Ovary (tissue), 9 donors: Measurements from ENCODE around the gene EMX2. TPM values are rescaled to one million over a fixed set of nuclear protein-coding genes. Genes with fewer than 3 reads are reported as not detected.

Experiments
- DNase-seq, 5 donors: peaks; one replicate each; pipeline ENCODE4 v3.0.0-alpha.2; 2019 to 2020
- H3K27ac ChIP-seq, 2 donors: fragments of 200-600 bp; one replicate each; pipeline versions ENCODE4 v1.5.1 to v1.8.0; 2019 to 2022
- H3K27me3 ChIP-seq: fragments of 200-600 bp; one replicate; pipeline ENCODE4 v1.8.0; 2022
- H3K36me3 ChIP-seq: fragments of 200-600 bp; sonication (generic); one replicate; pipeline ENCODE4 v1.5.1; 2019
- H3K4me1 ChIP-seq: one replicate; pipeline ENCODE4 v1.8.1; 2013; ENCODE audit warnings: mild to moderate bottlenecking, moderate library complexity; ENCODE audit not compliant: insufficient read depth
- H3K4me3 ChIP-seq: fragments of 200-600 bp; sonication (generic); one replicate; pipeline ENCODE4 v1.5.1; 2017
- H3K9me3 ChIP-seq, 2 donors: fragments of 200-600 bp in 1 of 2; sonication (generic) in 1 of 2; one replicate each; pipeline versions ENCODE4 v1.5.1 to v1.8.1; 2013 to 2019; ENCODE audit warnings: mild to moderate bottlenecking in 1 of 2, moderate library complexity in 1 of 2
- CTCF ChIP-seq, 3 donors: fragments of 450-650 bp in 2 of 3; fragments of 200-600 bp in 1 of 3; IDR thresholded peaks; one replicate each; pipeline versions ENCODE4 v1.5.1 to v1.8.0; 2016 to 2022; ENCODE audit warnings: antibody characterized with exemption in 3 of 3, mild to moderate bottlenecking in 1 of 3
- EP300 ChIP-seq: sonication (generic); formaldehyde crosslinking; IDR thresholded peaks from one replicate; pipeline ENCODE4 v1.6.1; 2017; ENCODE audit warnings: antibody characterized with exemption
- POLR2A ChIP-seq: fragments of 450-650 bp; IDR thresholded peaks from one replicate; pipeline ENCODE4 v1.6.1; 2017; ENCODE audit warnings: antibody characterized with exemption, mild to moderate bottlenecking, moderate library complexity
- WGBS, 3 donors: extraction: QIAGEN DNeasy Blood & Tissue Kit in 1 of 3; methylation state at CpG; one replicate each; pipeline versions ENCODE4 v1.1.5 to v1.1.7; 2013 to 2017; 5-methylcytosine and 5-hydroxymethylcytosine counted together
- intact Hi-C, 4 donors: fragments of 100-400 bp; cut with DNase I; formaldehyde crosslinking; loops; one replicate each; pipeline versions ENCODE4 v1.11.0 to v1.15.1; 2022 to 2023
- polyA plus RNA-seq, 2 donors: library from polyadenylated mRNA; stranded (reverse); fragments of 200-250 nt in 1 of 2; fragments of 350-450 nt in 1 of 2; fragmentation: Illumina TruSeq in 1 of 2; extraction: RNeasy Lipid Tissue Mini Kit (QIAGEN cat#74804) in 1 of 2; gene quantifications; one replicate each; pipeline ENCODE4 v1.2.3, GENCODE V29; 2013 to 2014
- total RNA-seq, 7 donors: library from RNA; depleted of rRNA in 2 of 7; stranded (reverse); fragments of >200 nt in 2 of 7; fragmentation: NEBNext Ultra II Directional in 3 of 7; extraction: Animal tissue kit (Norgen Biotek cat#: 25700) in 3 of 7; gene quantifications; one replicate each; pipeline versions ENCODE4 v1.1.0 to v1.2.4, GENCODE V29; 2016 to 2023
- donor health status: DM: no; HTN: no; CAD: no; lungs with moderate emphysema.
- donor health status: DM: no; HTN: no; CAD: no.
- donor health status: Bipolar disorder and iron deficiency.
- donor health status: DM: yes; HTN: yes; CAD: no.
- donor health status: DM: no; HTN: no; CAD: no.
- donor health status: DM: yes; HTN: yes; CAD: no.

Gene EMX2
- total and polyA plus RNA-seq, 9 donors: 7.3 to 62.1 (median 14.4) TPM

GRCh38 chr10:117536866-117537435 is 5.6 kb upstream of the EMX2 start:
- DNase-seq: peak in 2 of 5 donors; percentile 45 to 49
- no peaks in the 10 kb centered on the region for H3K27me3 ChIP-seq
- TF ChIP-seq CTCF (IDR thresholded peaks at IDR 0.05) (no peak), POLR2A (no peak), EP300 (no peak)
- H3K9me3 ChIP-seq: no peaks in the 10 kb centered on the region
- no peaks in the 10 kb centered on the region for H3K36me3 ChIP-seq
- peak overlapping the region; percentile 37 for H3K4me3 ChIP-seq
- 67 to 72% (median 68%) methylated on average over 40 of the region's 40 CpGs for WGBS, 3 donors
- intact Hi-C loops: loop anchor here in 3 of 4 donors (5.0 to 10.0 kb wide), 6 partner anchors 92 to 808 kb away; partner anchors contain the start of genes FAM204A (in 1 of the 3), PDZD8 (in 1 of the 3) and RAB11FIP2 (in 1 of the 3)
- peaks cover 6% of the 10 kb centered on the region for H3K4me1 ChIP-seq
- H3K27ac ChIP-seq: no peak overlapping the region

GRCh38 chr10:117537436-117537903 is 5.1 kb upstream of the EMX2 start:
- 5 to 7% (median 6%) methylated on average over 39 of the region's 39 CpGs for WGBS, 3 donors
- peak in 4 of 5 donors; percentile 59 to 80 (median 76) for DNase-seq
- Histone ChIP-seq H3K27me3 (no peaks in the 10 kb centered on the region), H3K4me3 (peak overlapping the region; percentile 37), H3K27ac (peak overlapping the region in 1 of 2 donors; percentile 49), H3K36me3 (no peaks in the 10 kb centered on the region), H3K4me1 (peaks cover 6% of the 10 kb centered on the region), H3K9me3 (no peaks in the 10 kb centered on the region)
- TF ChIP-seq CTCF (IDR thresholded peaks at IDR 0.05) (peak; percentile 45 to 84 (median 79)), EP300 (no peak)
- intact Hi-C loops: loop anchor here in 3 of 4 donors (5.0 to 10.0 kb wide), 6 partner anchors 93 to 807 kb away; partner anchors contain the start of genes FAM204A (in 1 of the 3), PDZD8 (in 1 of the 3) and RAB11FIP2 (in 1 of the 3)

GRCh38 chr10:117537904-117538524 is 4.5 kb upstream of the EMX2 start:
- DNase-seq: no peak
- H3K4me1 ChIP-seq: peaks cover 6% of the 10 kb centered on the region
- H3K4me3 ChIP-seq: peak overlapping the region; percentile 37
- intact Hi-C loops: loop anchor here in 3 of 4 donors (5.0 to 10.0 kb wide), 6 partner anchors 93 to 807 kb away; partner anchors contain the start of genes FAM204A (in 1 of the 3), PDZD8 (in 1 of the 3) and RAB11FIP2 (in 1 of the 3)
- H3K36me3 ChIP-seq: no peaks in the 10 kb centered on the region
- no peaks in the 10 kb centered on the region for H3K9me3 ChIP-seq
- 18 to 23% (median 23%) methylated on average over 38 of the region's 38 CpGs for WGBS, 3 donors
- no peaks in the 10 kb centered on the region for H3K27me3 ChIP-seq
- TF ChIP-seq CTCF (IDR thresholded peaks at IDR 0.05) (no peak), EP300 (no peak), POLR2A (no peak)
- H3K27ac ChIP-seq: peak overlapping the region in 1 of 2 donors; percentile 49

- intact Hi-C loops: loop anchor here in 3 of 4 donors (5.0 to 10.0 kb wide), 6 partner anchors 95 to 805 kb away; partner anchors contain the start of genes FAM204A (in 1 of the 3), PDZD8 (in 1 of the 3) and RAB11FIP2 (in 1 of the 3)
- Histone ChIP-seq H3K36me3 (no peaks in the 10 kb centered on the region), H3K27ac (no peak overlapping the region), H3K27me3 (no peaks in the 10 kb centered on the region), H3K4me1 (peaks cover 6% of the 10 kb centered on the region), H3K9me3 (no peaks in the 10 kb centered on the region), H3K4me3 (no peak overlapping the region)
- WGBS, 3 donors: 64 to 89% (median 82%) methylated on average over 9 of the region's 9 CpGs
- no peak for TF ChIP-seq POLR2A
- no peak for TF ChIP-seq EP300
- TF ChIP-seq CTCF (IDR thresholded peaks at IDR 0.05): no peak
- DNase-seq: no peak
Measured at GRCh38 chr10:117539361-117539773, 3.2 kb upstream of the EMX2 start.
